Stimulated activated effector memory CD8-positive, alpha-beta T cell treated with anti-CD3 and anti-CD28 coated beads, Interleukin-12 subunit alpha, Interleukin-12 subunit beta, amount 100 ng/mL, for 72 hours (primary cell): ENCODE measurements around the gene LUC7L3.
"Not testable (repeated sequence)": the region's sequence is repeated elsewhere in the genome, so short reads cannot be mapped to it uniquely, and the experiment has no call there.

Experiments
- ATAC-seq: fragments of 150-1000 bp; cut with Tn5 transposase; 2 replicates; pipeline ENCODE4 v1.10.0; 2021
- DNase-seq, 2 donors: peaks; one replicate each; pipeline ENCODE4 v3.0.0; 2021 to 2022; ENCODE audit warnings: low spot score in 2 of 2
- H3K27ac Mint-ChIP-seq: one replicate; pipeline ENCODE4 v1.8.0; 2022; ENCODE audit warnings: mild to moderate bottlenecking, mixed read lengths
- H3K36me3 Mint-ChIP-seq: one replicate; pipeline ENCODE4 v1.8.0; 2022; ENCODE audit warnings: mild to moderate bottlenecking, mixed read lengths
- H3K4me1 Mint-ChIP-seq: one replicate; pipeline ENCODE4 v1.8.0; 2022; ENCODE audit warnings: mixed read lengths
- H3K4me3 Mint-ChIP-seq: one replicate; pipeline ENCODE4 v1.8.0; 2022; ENCODE audit warnings: mild to moderate bottlenecking, mixed read lengths
- H3K9me3 Mint-ChIP-seq: one replicate; pipeline ENCODE4 v1.8.0; 2022; ENCODE audit warnings: mixed read lengths

The LUC7L3 gene

GRCh38 chr17:50719144-50719923, at the start of gene LUC7L3:
LUC7L3 (plus strand) TSS chr17:50719603; CDS start chr17:50719733, 130 bp downstream.
- DNase-seq = peak; percentile 93 to 98
- ATAC-seq = peak; percentile 97
- Mint-ChIP-seq H3K4me3 (peak within 1 kb of the TSS; percentile 94), H3K36me3 (peaks cover 58% of the 10 kb centered on the region), H3K9me3 (no peaks in the 10 kb centered on the region), H3K27ac (peak within 1 kb of the TSS; percentile 98), H3K4me1 (peaks cover 14% of the 10 kb centered on the region)

- Mint-ChIP-seq H3K4me3 (no peak overlapping the region), H3K9me3 (no peaks in the 10 kb centered on the region), H3K36me3 (no peaks in the 10 kb centered on the region), H3K4me1 (peaks cover 5% of the 10 kb centered on the region), H3K27ac (no peak overlapping the region)
- no peak for DNase-seq
- no peak for ATAC-seq
These were observed 47.3 kb upstream of the LUC7L3 start for GRCh38 chr17:50672071-50672470.

GRCh38 chr17:50672831-50673551, 46.4 kb upstream of the LUC7L3 start:
- Mint-ChIP-seq H3K4me3 (no peak overlapping the region), H3K27ac (no peak overlapping the region), H3K4me1 (peaks cover 3% of the 10 kb centered on the region), H3K9me3 (no peaks in the 10 kb centered on the region), H3K36me3 (no peaks in the 10 kb centered on the region)
- no peak for DNase-seq
- no peak for ATAC-seq

GRCh38 chr17:50675190-50675589, 44.2 kb upstream of the LUC7L3 start:
- Mint-ChIP-seq H3K9me3 (no peaks in the 10 kb centered on the region), H3K27ac (peak overlapping the region; percentile 58), H3K4me3 (no peak overlapping the region), H3K4me1 (no peaks in the 10 kb centered on the region), H3K36me3 (no peaks in the 10 kb centered on the region)
- no peak for DNase-seq
- ATAC-seq = no peak

GRCh38 chr17:50675627-50676026, 43.8 kb upstream of the LUC7L3 start:
- H3K36me3 Mint-ChIP-seq = no peaks in the 10 kb centered on the region
- DNase-seq (no peak), ATAC-seq (no peak)
- H3K9me3 Mint-ChIP-seq = no peaks in the 10 kb centered on the region
- H3K4me3 Mint-ChIP-seq = no peak overlapping the region
- no peaks in the 10 kb centered on the region for H3K4me1 Mint-ChIP-seq
- no peak overlapping the region for H3K27ac Mint-ChIP-seq

- Mint-ChIP-seq H3K9me3 (no peaks in the 10 kb centered on the region), H3K36me3 (no peaks in the 10 kb centered on the region), H3K4me1 (peaks cover 4% of the 10 kb centered on the region), H3K4me3 (no peak overlapping the region), H3K27ac (no peak overlapping the region)
- no peak for DNase-seq
- no peak for ATAC-seq
These were observed 43.1 kb upstream of the LUC7L3 start for GRCh38 chr17:50676065-50676975.

GRCh38 chr17:50677851-50678375, 41.5 kb upstream of the LUC7L3 start:
- ATAC-seq (no peak), DNase-seq (no peak)
- H3K27ac Mint-ChIP-seq = no peak overlapping the region
- H3K4me1 Mint-ChIP-seq = peaks cover 9% of the 10 kb centered on the region
- no peaks in the 10 kb centered on the region for H3K9me3 Mint-ChIP-seq
- H3K36me3 Mint-ChIP-seq = no peaks in the 10 kb centered on the region
- H3K4me3 Mint-ChIP-seq = no peak overlapping the region

GRCh38 chr17:50679008-50679544, 40.3 kb upstream of the LUC7L3 start:
- Mint-ChIP-seq H3K9me3 (no peaks in the 10 kb centered on the region), H3K4me3 (no peak overlapping the region), H3K36me3 (no peaks in the 10 kb centered on the region), H3K27ac (no peak overlapping the region), H3K4me1 (peaks cover 9% of the 10 kb centered on the region)
- ATAC-seq (no peak), DNase-seq (no peak)

GRCh38 chr17:50680126-50680525, 39.3 kb upstream of the LUC7L3 start:
- Mint-ChIP-seq H3K36me3 (no peaks in the 10 kb centered on the region), H3K4me3 (no peak overlapping the region), H3K9me3 (no peaks in the 10 kb centered on the region), H3K4me1 (peaks cover 9% of the 10 kb centered on the region), H3K27ac (no peak overlapping the region)
- DNase-seq (no peak), ATAC-seq (no peak)

GRCh38 chr17:50680543-50681262, 38.7 kb upstream of the LUC7L3 start:
- not testable (repeated sequence) for ATAC-seq, H3K36me3 Mint-ChIP-seq, H3K4me3 Mint-ChIP-seq, DNase-seq, H3K27ac Mint-ChIP-seq, H3K9me3 Mint-ChIP-seq, H3K4me1 Mint-ChIP-seq

- H3K27ac Mint-ChIP-seq = no peak overlapping the region
- no peak for ATAC-seq
- H3K4me1 Mint-ChIP-seq = peaks cover 9% of the 10 kb centered on the region
- no peaks in the 10 kb centered on the region for H3K36me3 Mint-ChIP-seq
- DNase-seq = no peak
- no peaks in the 10 kb centered on the region for H3K9me3 Mint-ChIP-seq
- no peak overlapping the region for H3K4me3 Mint-ChIP-seq
These were observed 37.9 kb upstream of the LUC7L3 start for GRCh38 chr17:50681263-50682200.

GRCh38 chr17:50682441-50682840, 37.0 kb upstream of the LUC7L3 start:
- ATAC-seq = no peak
- Mint-ChIP-seq H3K4me3 (no peak overlapping the region), H3K9me3 (no peaks in the 10 kb centered on the region), H3K36me3 (no peaks in the 10 kb centered on the region), H3K27ac (no peak overlapping the region), H3K4me1 (peaks cover 9% of the 10 kb centered on the region)
- no peak for DNase-seq

GRCh38 chr17:50682938-50683337, 36.5 kb upstream of the LUC7L3 start:
- DNase-seq (no peak), ATAC-seq (no peak)
- Mint-ChIP-seq H3K27ac (no peak overlapping the region), H3K36me3 (no peaks in the 10 kb centered on the region), H3K4me3 (no peak overlapping the region), H3K9me3 (no peaks in the 10 kb centered on the region), H3K4me1 (peaks cover 9% of the 10 kb centered on the region)
